ENCODE measurements around the gene POU2F1. TPM values are rescaled to one million over a fixed set of nuclear protein-coding genes. Genes with fewer than 3 reads are reported as not detected.
A peak's percentile ranks its signal among the peaks of the same experiment; 100 is the strongest.

POU2F1 gene
- total and polyA plus RNA-seq, 2 donors (not counting 1 experiment from before 2014, with no cell fraction given), result 5.2 to 48.8 TPM

DNA sequence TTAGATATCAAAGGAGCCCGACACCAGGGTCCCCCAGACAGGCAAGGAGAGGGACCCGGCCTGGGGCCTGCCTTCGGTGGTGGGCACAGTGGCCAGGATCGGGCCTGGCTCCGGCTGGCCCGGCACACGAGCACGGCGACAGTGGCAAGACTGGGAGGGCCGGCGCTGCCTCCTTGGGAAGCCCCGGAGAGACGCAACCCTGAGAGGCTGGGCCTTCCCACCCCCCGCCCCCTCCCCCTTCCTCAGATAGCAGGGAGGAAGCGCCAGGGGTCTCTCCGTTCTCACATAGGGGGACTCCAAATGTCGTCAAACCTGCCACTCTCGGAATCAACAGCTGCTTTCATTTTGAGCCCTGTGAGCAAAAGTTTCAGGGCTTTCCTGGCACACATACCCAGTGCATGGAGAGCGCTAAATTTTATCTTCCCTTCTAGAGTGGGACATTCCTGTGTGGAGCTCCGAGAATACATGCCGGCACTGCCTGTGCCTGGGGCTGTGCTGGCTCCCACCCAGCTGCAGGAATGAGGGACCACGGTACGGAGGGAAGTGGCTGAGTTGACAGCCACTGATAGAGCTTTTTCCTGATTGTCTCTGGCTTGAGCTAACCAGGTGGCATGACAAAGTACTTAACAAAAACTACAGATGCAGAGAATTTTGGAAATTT is 235.2 kb downstream of the POU2F1 start:
- H3K4me1 Mint-ChIP-seq, result peaks cover 10% of the 10 kb centered on the region
- H3K4me1 ChIP-seq (ENCODE audit: control insufficient read depth in 2 of 2, insufficient read depth in 2 of 2, low read length in 2 of 2), result peaks cover 3 to 17% of the 10 kb centered on the region in 2 donors
- no peaks in the 10 kb centered on the region for H3K79me2 ChIP-seq (ENCODE audit: control insufficient read depth, insufficient read depth, low read length)
- peak overlapping the region; percentile 26 to 82 (median 77) for H3K4me3 ChIP-seq (ENCODE audit: control extremely low read depth in 1 of 5, extremely low read depth in 1 of 5, insufficient read depth in 1 of 5, low read depth in 2 of 5, low read length in 4 of 5)
- ATAC-seq (ENCODE audit: low read depth) (peak; percentile 37), DNase-seq (no peak)
- H2AFZ ChIP-seq (ENCODE audit: insufficient read depth, low read depth, low read length, poor library complexity, severe bottlenecking), result peak overlapping the region; percentile 88
- H3K9ac ChIP-seq (ENCODE audit: low read length), result peak overlapping the region; percentile 90
- no peaks in the 10 kb centered on the region for H3K9me3 ChIP-seq (ENCODE audit: control extremely low read depth in 1 of 3, control insufficient read depth in 2 of 3, insufficient read depth in 1 of 3, low read length in 2 of 3)
- peak overlapping the region; percentile 100 for H3K4me2 ChIP-seq (replicated peaks; ENCODE audit: low read depth, low read length, poor library complexity, severe bottlenecking)
- WGBS (ENCODE audit: insufficient coverage), result 2% methylated on average over 19 of the region's 23 CpGs
- no peaks in the 10 kb centered on the region for H3K36me3 ChIP-seq (replicated peaks in 1 of 2; ENCODE audit: control extremely low read depth in 1 of 2, control insufficient read depth in 1 of 2, extremely low read depth in 1 of 2, insufficient read depth in 2 of 2, low read length in 1 of 2)
- POLR2A ChIA-PET, result interaction anchor here (0.7 to 1.7 kb wide), 4 partner anchors 44 to 465 kb away, joined by 6 to 10 read pairs (median 7); no protein-coding TSS in a partner anchor
- no peaks in the 10 kb centered on the region for H3K9me3 Mint-ChIP-seq (ENCODE audit: insufficient read depth)
- H4K20me1 ChIP-seq (ENCODE audit: control insufficient read depth, insufficient read depth, low read length, poor library complexity, severe bottlenecking), result no peaks in the 10 kb centered on the region
- peaks cover 4% of the 10 kb centered on the region for H3K27me3 Mint-ChIP-seq
- peak overlapping the region in 1 of 2 donors; percentile 66 for H3K27ac ChIP-seq (ENCODE audit: low read length in 2 of 2)
- H3K27ac Mint-ChIP-seq, result peak overlapping the region; percentile 78
- H3K4me3 Mint-ChIP-seq, result peak overlapping the region; percentile 79
- intact Hi-C loops (cut with micrococcal nuclease), result loop anchor here (1.0 to 2.0 kb wide), 4 partner anchors 9 to 43 kb away; no protein-coding TSS in a partner anchor
- TF ChIP-seq, protein P1, sequence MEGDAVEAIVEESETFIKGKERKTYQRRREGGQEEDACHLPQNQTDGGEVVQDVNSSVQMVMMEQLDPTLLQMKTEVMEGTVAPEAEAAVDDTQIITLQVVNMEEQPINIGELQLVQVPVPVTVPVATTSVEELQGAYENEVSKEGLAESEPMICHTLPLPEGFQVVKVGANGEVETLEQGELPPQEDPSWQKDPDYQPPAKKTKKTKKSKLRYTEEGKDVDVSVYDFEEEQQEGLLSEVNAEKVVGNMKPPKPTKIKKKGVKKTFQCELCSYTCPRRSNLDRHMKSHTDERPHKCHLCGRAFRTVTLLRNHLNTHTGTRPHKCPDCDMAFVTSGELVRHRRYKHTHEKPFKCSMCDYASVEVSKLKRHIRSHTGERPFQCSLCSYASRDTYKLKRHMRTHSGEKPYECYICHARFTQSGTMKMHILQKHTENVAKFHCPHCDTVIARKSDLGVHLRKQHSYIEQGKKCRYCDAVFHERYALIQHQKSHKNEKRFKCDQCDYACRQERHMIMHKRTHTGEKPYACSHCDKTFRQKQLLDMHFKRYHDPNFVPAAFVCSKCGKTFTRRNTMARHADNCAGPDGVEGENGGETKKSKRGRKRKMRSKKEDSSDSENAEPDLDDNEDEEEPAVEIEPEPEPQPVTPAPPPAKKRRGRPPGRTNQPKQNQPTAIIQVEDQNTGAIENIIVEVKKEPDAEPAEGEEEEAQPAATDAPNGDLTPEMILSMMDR (IDR thresholded peaks at IDR 0.05), result no peak
- no peak for TF ChIP-seq EZH2 (IDR thresholded peaks at IDR 0.05; ENCODE audit: borderline replicate concordance, insufficient read depth, low read depth, low read length, poor library complexity, severe bottlenecking)
- CTCF ChIA-PET, result interaction anchor here (0.6 to 4.2 kb wide), 8 partner anchors 9 to 236 kb away, joined by 3 to 25 read pairs (median 6); no protein-coding TSS in a partner anchor
- peaks cover 0 to 6% (median 0%) of the 10 kb centered on the region in 4 experiments for H3K27me3 ChIP-seq (replicated peaks in 1 of 4; ENCODE audit: control extremely low read depth in 1 of 4, control insufficient read depth in 3 of 4, insufficient read depth in 4 of 4, low read length in 3 of 4)

DNA sequence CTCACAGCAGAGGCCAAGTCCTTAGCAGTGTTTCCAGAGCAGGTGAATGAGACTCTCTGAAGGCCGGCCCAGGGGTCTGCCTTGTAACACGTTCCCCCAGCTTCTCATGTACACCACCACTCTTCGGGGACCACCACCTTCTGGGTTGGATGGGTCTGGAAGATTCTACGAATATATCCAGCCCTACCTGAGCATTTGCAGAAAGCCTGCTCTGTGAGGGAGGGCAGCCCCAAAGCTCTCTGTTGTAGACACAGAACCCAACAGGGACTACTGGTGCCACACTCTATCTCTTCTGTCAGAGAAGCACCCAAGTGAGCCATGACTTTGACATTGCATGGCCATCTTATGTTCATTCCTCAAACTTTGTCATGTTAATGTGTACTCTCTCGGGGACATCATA is 235.8 kb downstream of the POU2F1 start:
- H3K27me3 Mint-ChIP-seq, result peaks cover 4% of the 10 kb centered on the region
- no peaks in the 10 kb centered on the region for H3K9me3 Mint-ChIP-seq (ENCODE audit: insufficient read depth)
- H4K20me1 ChIP-seq (ENCODE audit: control insufficient read depth, insufficient read depth, low read length, poor library complexity, severe bottlenecking), result no peaks in the 10 kb centered on the region
- WGBS (ENCODE audit: insufficient coverage), result 93% methylated on average over 3 of the region's 5 CpGs
- no peak overlapping the region for H3K4me3 ChIP-seq (ENCODE audit: control extremely low read depth in 1 of 5, extremely low read depth in 1 of 5, insufficient read depth in 1 of 5, low read depth in 2 of 5, low read length in 4 of 5)
- H3K27me3 ChIP-seq (replicated peaks in 1 of 4; ENCODE audit: control extremely low read depth in 1 of 4, control insufficient read depth in 3 of 4, insufficient read depth in 4 of 4, low read length in 3 of 4), result peaks cover 0 to 6% (median 0%) of the 10 kb centered on the region in 4 experiments
- no peaks in the 10 kb centered on the region for H3K9me3 ChIP-seq (ENCODE audit: control extremely low read depth in 1 of 3, control insufficient read depth in 2 of 3, insufficient read depth in 1 of 3, low read length in 2 of 3)
- ATAC-seq (ENCODE audit: low read depth) (no peak), DNase-seq (peak; percentile 29)
- H3K27ac ChIP-seq (ENCODE audit: low read length in 2 of 2), result no peak overlapping the region
- POLR2A ChIA-PET, result interaction anchor here (0.7 to 1.5 kb wide), 3 partner anchors 43 to 466 kb away, joined by 7 to 10 read pairs (median 7); no protein-coding TSS in a partner anchor
- peak overlapping the region; percentile 100 for H3K4me2 ChIP-seq (replicated peaks; ENCODE audit: low read depth, low read length, poor library complexity, severe bottlenecking)
- H3K36me3 ChIP-seq (replicated peaks in 1 of 2; ENCODE audit: control extremely low read depth in 1 of 2, control insufficient read depth in 1 of 2, extremely low read depth in 1 of 2, insufficient read depth in 2 of 2, low read length in 1 of 2), result no peaks in the 10 kb centered on the region
- TF ChIP-seq, protein P1 (IDR thresholded peaks at IDR 0.05), result no peak
- TF ChIP-seq EZH2 (IDR thresholded peaks at IDR 0.05; ENCODE audit: borderline replicate concordance, insufficient read depth, low read depth, low read length, poor library complexity, severe bottlenecking), result no peak
- CTCF ChIA-PET, result interaction anchor here (0.6 to 4.2 kb wide), 5 partner anchors 11 to 123 kb away, joined by 4 to 25 read pairs (median 6); no protein-coding TSS in a partner anchor
- intact Hi-C loops (cut with micrococcal nuclease), result loop anchor here (1.0 kb wide), 1 partner anchor 9 kb away; no protein-coding TSS in a partner anchor
- H3K4me1 ChIP-seq (ENCODE audit: control insufficient read depth in 2 of 2, insufficient read depth in 2 of 2, low read length in 2 of 2), result peaks cover 3 to 12% of the 10 kb centered on the region in 2 donors
- no peak overlapping the region for H3K27ac Mint-ChIP-seq
- H3K4me3 Mint-ChIP-seq, result peak overlapping the region; percentile 79
- peak overlapping the region; percentile 88 for H2AFZ ChIP-seq (ENCODE audit: insufficient read depth, low read depth, low read length, poor library complexity, severe bottlenecking)
- H3K9ac ChIP-seq (ENCODE audit: low read length), result no peak overlapping the region
- peaks cover 9% of the 10 kb centered on the region for H3K4me1 Mint-ChIP-seq
- H3K79me2 ChIP-seq (ENCODE audit: control insufficient read depth, insufficient read depth, low read length), result no peaks in the 10 kb centered on the region
